Mucosa of rectum (tissue), 2 donors: ENCODE data around the gene PEAR1.

Source experiments
- H3K27ac ChIP-seq, 2 donors: one replicate each; pipeline ENCODE4 v1.7.0; 2013; ENCODE audit warnings: inconsistent platforms in 2 of 2, low read depth in 2 of 2, low read length in 2 of 2
- H3K27me3 ChIP-seq, 2 donors: one replicate each; pipeline ENCODE4 v1.7.0; 2013; ENCODE audit warnings: low read length in 2 of 2; ENCODE audit not compliant: control insufficient read depth in 2 of 2, insufficient read depth in 2 of 2
- H3K36me3 ChIP-seq, 2 donors: one replicate each; pipeline ENCODE4 v1.7.0; 2013; ENCODE audit warnings: low read length in 2 of 2; ENCODE audit not compliant: control insufficient read depth in 2 of 2, insufficient read depth in 2 of 2
- H3K4me1 ChIP-seq, 2 donors: one replicate each; pipeline ENCODE4 v1.7.0; 2013; ENCODE audit warnings: low read length in 2 of 2, mild to moderate bottlenecking in 1 of 2; ENCODE audit not compliant: control insufficient read depth in 2 of 2, insufficient read depth in 2 of 2
- H3K4me3 ChIP-seq, 2 donors: one replicate each; pipeline ENCODE4 v1.7.0; 2013; ENCODE audit warnings: low read length in 2 of 2
- H3K9ac ChIP-seq, 2 donors: one replicate each; pipeline ENCODE4 v1.7.0; 2013; ENCODE audit warnings: low read length in 2 of 2, low read depth in 1 of 2, mild to moderate bottlenecking in 1 of 2
- H3K9me3 ChIP-seq, 2 donors: one replicate each; pipeline ENCODE4 v1.7.0; 2013; ENCODE audit warnings: low read length in 2 of 2; ENCODE audit not compliant: control insufficient read depth in 2 of 2
- donor health status: healthy.
- donor health status: Normal muscosa, but diverticular disease.

The PEAR1 gene

GRCh38 chr1:156908541-156908940 is 15.0 kb downstream of the PEAR1 start:
- peaks cover 0 to 21% of the 10 kb centered on the region in 2 donors for H3K4me1 ChIP-seq
- H3K27me3 ChIP-seq, result peaks cover 0 to 20% of the 10 kb centered on the region in 2 donors
- H3K9me3 ChIP-seq, result no peaks in the 10 kb centered on the region
- no peak overlapping the region for H3K9ac ChIP-seq
- H3K27ac ChIP-seq, result no peak overlapping the region
- H3K36me3 ChIP-seq, result no peaks in the 10 kb centered on the region
- H3K4me3 ChIP-seq, result no peak overlapping the region

GRCh38 chr1:156908955-156909354 is 15.4 kb downstream of the PEAR1 start:
- Histone ChIP-seq H3K4me1 (peaks cover 0 to 21% of the 10 kb centered on the region in 2 donors), H3K36me3 (no peaks in the 10 kb centered on the region), H3K27me3 (peaks cover 0 to 20% of the 10 kb centered on the region in 2 donors), H3K4me3 (no peak overlapping the region), H3K9me3 (no peaks in the 10 kb centered on the region), H3K27ac (no peak overlapping the region), H3K9ac (no peak overlapping the region)

- H3K27ac ChIP-seq, result no peak overlapping the region
- H3K9ac ChIP-seq, result no peak overlapping the region
- no peaks in the 10 kb centered on the region for H3K9me3 ChIP-seq
- H3K27me3 ChIP-seq, result peaks cover 0 to 20% of the 10 kb centered on the region in 2 donors
- H3K4me3 ChIP-seq, result no peak overlapping the region
- H3K36me3 ChIP-seq, result no peaks in the 10 kb centered on the region
- peaks cover 0 to 21% of the 10 kb centered on the region in 2 donors for H3K4me1 ChIP-seq
Measured at GRCh38 chr1:156909671-156910070, 16.2 kb downstream of the PEAR1 start.

- Histone ChIP-seq H3K4me1 (peaks cover 0 to 21% of the 10 kb centered on the region in 2 donors), H3K4me3 (no peak overlapping the region), H3K36me3 (no peaks in the 10 kb centered on the region), H3K9ac (no peak overlapping the region), H3K27me3 (peaks cover 0 to 20% of the 10 kb centered on the region in 2 donors), H3K9me3 (no peaks in the 10 kb centered on the region), H3K27ac (no peak overlapping the region)
Measured at GRCh38 chr1:156910309-156910782, 16.8 kb downstream of the PEAR1 start.

GRCh38 chr1:156911577-156912298 is 18.2 kb downstream of the PEAR1 start:
- no peak overlapping the region for H3K4me3 ChIP-seq
- H3K9me3 ChIP-seq, result no peaks in the 10 kb centered on the region
- peaks cover 0 to 21% of the 10 kb centered on the region in 2 donors for H3K4me1 ChIP-seq
- no peak overlapping the region for H3K9ac ChIP-seq
- no peaks in the 10 kb centered on the region for H3K36me3 ChIP-seq
- H3K27me3 ChIP-seq, result peaks cover 0 to 17% of the 10 kb centered on the region in 2 donors
- no peak overlapping the region for H3K27ac ChIP-seq

GRCh38 chr1:156912310-156912709 is 18.8 kb downstream of the PEAR1 start:
- no peak overlapping the region for H3K9ac ChIP-seq
- peaks cover 0 to 17% of the 10 kb centered on the region in 2 donors for H3K27me3 ChIP-seq
- H3K27ac ChIP-seq, result no peak overlapping the region
- no peaks in the 10 kb centered on the region for H3K36me3 ChIP-seq
- no peak overlapping the region for H3K4me3 ChIP-seq
- H3K4me1 ChIP-seq, result peaks cover 0 to 18% of the 10 kb centered on the region in 2 donors
- no peaks in the 10 kb centered on the region for H3K9me3 ChIP-seq

GRCh38 chr1:156912861-156913808 is 19.6 kb downstream of the PEAR1 start:
- Histone ChIP-seq H3K4me3 (no peak overlapping the region), H3K27me3 (peaks cover 0 to 15% of the 10 kb centered on the region in 2 donors), H3K4me1 (peaks cover 0 to 13% of the 10 kb centered on the region in 2 donors), H3K9me3 (no peaks in the 10 kb centered on the region), H3K36me3 (no peaks in the 10 kb centered on the region), H3K27ac (no peak overlapping the region), H3K9ac (no peak overlapping the region)

GRCh38 chr1:156913809-156914387 is 20.4 kb downstream of the PEAR1 start:
- Histone ChIP-seq H3K27ac (no peak overlapping the region), H3K27me3 (peaks cover 0 to 9% of the 10 kb centered on the region in 2 donors), H3K4me3 (no peak overlapping the region), H3K36me3 (no peaks in the 10 kb centered on the region), H3K9ac (no peak overlapping the region), H3K9me3 (no peaks in the 10 kb centered on the region), H3K4me1 (peaks cover 0 to 9% of the 10 kb centered on the region in 2 donors)

GRCh38 chr1:156914440-156914856 is 20.9 kb downstream of the PEAR1 start:
- H3K9ac ChIP-seq, result no peak overlapping the region
- H3K27me3 ChIP-seq, result peaks cover 2 to 3% of the 10 kb centered on the region in 2 donors
- no peak overlapping the region for H3K4me3 ChIP-seq
- H3K27ac ChIP-seq, result no peak overlapping the region
- H3K36me3 ChIP-seq, result no peaks in the 10 kb centered on the region
- no peaks in the 10 kb centered on the region for H3K9me3 ChIP-seq
- H3K4me1 ChIP-seq, result peaks cover 0 to 5% of the 10 kb centered on the region in 2 donors
